HCT116 (cell line): Measurements from ENCODE around the gene CEBPA. TPM values are rescaled to one million over a fixed set of nuclear protein-coding genes. Genes with fewer than 3 reads are reported as not detected.

Experiments
- ATAC-seq: fragments of 200-7000 bp; cut with Tn5 transposase; 2 replicates; pipeline ENCODE4 v1.9.1; 2020; ENCODE audit warnings: mild to moderate bottlenecking, moderate library complexity
- BruUV-seq: library from RNA; stranded (reverse); fragments of 400-500 nt; replicated peaks from 2 replicates; lab custom pipeline; 2021; lab: Mats Ljungman, UMichigan
- CTCF ChIA-PET: fragments of 300-600 bp; sonication (Branson Sonifier 250); formaldehyde crosslinking; loops from one replicate; lab custom pipeline; 2021; ENCODE audit warnings: antibody characterized with exemption; lab: Charles Lee
- POLR2A ChIA-PET: fragments of 300-600, 350-600 bp; sonication (Branson Sonifier 250); formaldehyde crosslinking; loops from one replicate; lab custom pipeline; 2021; ENCODE audit warnings: antibody characterized with exemption; lab: Charles Lee
- RAD21 ChIA-PET, 2 experiments: fragments of 300-600 bp; sonication (Branson Sonifier 250); formaldehyde crosslinking; loops; one replicate each; lab custom pipeline; 2023; ENCODE audit warnings: low total read pairs in 2 of 2; ENCODE audit not compliant: uncharacterized antibody in 2 of 2, unreplicated experiment in 2 of 2, low non-redundant PET in 1 of 2; lab: Charles Lee
- DNase-seq: peaks from one replicate; pipeline ENCODE4 v3.0.0-alpha.2; 2010; ENCODE audit warnings: low read depth, low spot score
- H2AFZ ChIP-seq: fragments of 200-600 bp; shearing (Covaris generic), sonication (generic); 2 replicates; pipeline ENCODE4 v1.6.1; 2017; ENCODE audit warnings: low read depth, mixed run types, mixed read lengths, antibody characterized with exemption, low read length; ENCODE audit not compliant: poor library complexity, severe bottlenecking
- H3K27ac ChIP-seq: 2 replicates; pipeline ENCODE4 v1.5.1; 2012; ENCODE audit warnings: low read depth, low read length
- H3K27me3 ChIP-seq: fragments of 200-600 bp; sonication (generic); 2 replicates; pipeline ENCODE4 v1.6.1; 2016; ENCODE audit warnings: mixed run types, low read length, mixed read lengths; ENCODE audit not compliant: insufficient read depth
- H3K36me3 ChIP-seq, 2 experiments: fragments of 200-500 bp in 1 of 2; fragments of 200-600 bp in 1 of 2; sonication (Bioruptor generic) in 1 of 2; sonication (generic) in 1 of 2; 2 replicates each; pipeline versions ENCODE4 v1.5.1 to v1.6.1; 2014 to 2016; ENCODE audit warnings: low read length in 2 of 2, inconsistent platforms in 1 of 2, mixed read lengths in 1 of 2, mixed run types in 1 of 2; ENCODE audit not compliant: insufficient read depth in 2 of 2, control insufficient read depth in 1 of 2
- H3K4me1 ChIP-seq, 2 experiments: fragments of 200-600 bp in 1 of 2; sonication (generic) in 1 of 2; 2 replicates each; pipeline versions ENCODE4 v1.5.1 to v1.6.1; 2012 to 2017; ENCODE audit warnings: low read length in 2 of 2, inconsistent platforms in 1 of 2, mild to moderate bottlenecking in 1 of 2, mixed read lengths in 1 of 2, mixed run types in 1 of 2, moderate library complexity in 1 of 2; ENCODE audit not compliant: insufficient read depth in 2 of 2, control insufficient read depth in 1 of 2
- H3K4me2 ChIP-seq: fragments of 200-600 bp; sonication (generic); 2 replicates; pipeline ENCODE4 v1.6.1; 2017; ENCODE audit warnings: mixed run types, low read length, mixed read lengths
- H3K4me3 ChIP-seq, 2 experiments: fragments of 200-600 bp in 1 of 2; sonication (generic) in 1 of 2; replicated peaks in 1 of 2; 2 replicates each; pipeline ENCODE4 v1.5.1; 2011 to 2016; ENCODE audit warnings: low read length in 2 of 2, control low read depth in 1 of 2, low read depth in 1 of 2, mild to moderate bottlenecking in 1 of 2, mixed read lengths in 1 of 2, mixed run types in 1 of 2
- H3K79me2 ChIP-seq: fragments of 200-600 bp; sonication (generic); 2 replicates; pipeline ENCODE4 v1.6.1; 2017; ENCODE audit warnings: mild to moderate bottlenecking, mixed run types, low read length, moderate library complexity, mixed read lengths; ENCODE audit not compliant: insufficient read depth
- H3K9ac ChIP-seq: fragments of 200-600 bp; sonication (generic); 2 replicates; pipeline ENCODE4 v1.6.1; 2016; ENCODE audit warnings: low read length, mixed read lengths
- H3K9me2 ChIP-seq: fragments of 200-600 bp; sonication (generic), shearing (Covaris generic); 2 replicates; pipeline ENCODE4 v1.6.1; 2017; ENCODE audit warnings: mixed run types, mild to moderate bottlenecking, moderate library complexity; ENCODE audit not compliant: insufficient read depth
- H3K9me3 ChIP-seq, 2 experiments: fragments of 200-500 bp in 1 of 2; fragments of 200-600 bp in 1 of 2; sonication (Bioruptor generic) in 1 of 2; sonication (generic) in 1 of 2; 2 replicates each; pipeline ENCODE4 v1.6.1; 2014 to 2017; ENCODE audit warnings: low read length in 2 of 2, mixed read lengths in 2 of 2, inconsistent platforms in 1 of 2, low read depth in 1 of 2, mild to moderate bottlenecking in 1 of 2, mixed run types in 1 of 2, moderate library complexity in 1 of 2; ENCODE audit not compliant: control insufficient read depth in 1 of 2, insufficient read depth in 1 of 2
- H4K20me1 ChIP-seq: fragments of 200-600 bp; sonication (generic), shearing (Covaris generic); 2 replicates; pipeline ENCODE4 v1.6.1; 2017; ENCODE audit warnings: mixed run types, mild to moderate bottlenecking, moderate library complexity; ENCODE audit not compliant: insufficient read depth
- CBX3 ChIP-seq: IDR thresholded peaks from 2 replicates; pipeline ENCODE4 v1.6.1; 2012; ENCODE audit warnings: low read depth
- CEBPB ChIP-seq: IDR thresholded peaks from 2 replicates; pipeline ENCODE4 v1.6.1; 2012; ENCODE audit warnings: low read depth
- ELF1 ChIP-seq: IDR thresholded peaks from 2 replicates; pipeline ENCODE4 v1.6.1; 2012; ENCODE audit warnings: low read depth, borderline replicate concordance
- JUND ChIP-seq: IDR thresholded peaks from 2 replicates; pipeline ENCODE4 v1.6.1; 2012
- RAD21 ChIP-seq: IDR thresholded peaks from 2 replicates; pipeline ENCODE4 v1.6.1; 2012; ENCODE audit warnings: low read depth, mild to moderate bottlenecking
- intact Hi-C: fragments of 100-400 bp; cut with micrococcal nuclease; formaldehyde crosslinking; loops from 2 replicates; pipeline ENCODE4 v1.10.0; 2022
- total RNA-seq: library from RNA; stranded (reverse); gene quantifications from one replicate; pipeline ENCODE4 v1.2.1, GENCODE V29; 2021; ENCODE audit not compliant: unreplicated experiment
- TF ChIP-seq, protein P1 (sequence below): IDR thresholded peaks from 2 replicates; pipeline ENCODE4 v1.6.1; 2012; ENCODE audit warnings: low read depth
- TF ChIP-seq, protein P2 (sequence below), 3 experiments: fragments of 200-600 bp in 1 of 3; sonication (generic) in 1 of 3; IDR thresholded peaks in 2 of 3; conservative IDR thresholded peaks in 1 of 3; 2 replicates each; pipeline ENCODE4 v1.5.1; 2012 to 2017; ENCODE audit warnings: low read depth in 2 of 3, low read length in 2 of 3, antibody characterized with exemption in 1 of 3, borderline replicate concordance in 1 of 3, control low read depth in 1 of 3, mild to moderate bottlenecking in 1 of 3, mixed read lengths in 1 of 3, mixed run types in 1 of 3, moderate library complexity in 1 of 3; ENCODE audit not compliant: insufficient read depth in 1 of 3

CEBPA gene
- total RNA-seq, 1 experiment from 2014 or later, result 7.0 TPM

DNA sequence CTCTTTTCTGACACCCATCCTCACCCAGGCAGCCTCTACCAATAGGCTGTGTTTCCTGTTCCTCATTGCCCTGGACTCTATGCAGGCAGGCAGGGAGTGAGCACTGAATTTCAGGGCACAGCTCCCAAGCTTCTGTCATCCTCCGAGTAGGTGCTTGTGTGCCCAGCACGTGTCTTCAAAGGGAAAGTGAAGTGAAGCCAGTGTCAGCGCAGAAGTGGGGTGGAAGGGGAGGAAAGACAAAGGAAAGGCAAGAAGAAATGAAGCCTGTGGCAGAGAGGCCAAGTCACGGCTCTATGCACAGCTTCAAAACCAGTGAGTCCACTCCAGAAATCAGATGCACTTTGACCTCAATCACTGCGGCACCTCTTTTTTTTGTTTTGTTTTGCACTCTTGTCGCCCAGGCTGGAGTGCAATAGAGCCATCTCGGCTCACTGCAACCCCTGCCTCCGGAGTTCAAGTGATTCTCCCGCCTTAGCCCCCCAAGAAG lies 16.9 kb downstream of the CEBPA start:
- H3K4me3 ChIP-seq, result no peak overlapping the region
- H3K9ac ChIP-seq, result no peak overlapping the region
- H3K27ac ChIP-seq, result no peak overlapping the region
- no peak overlapping the region for H2AFZ ChIP-seq
- no peaks in the 10 kb centered on the region for H3K9me2 ChIP-seq
- RAD21 ChIA-PET, result no interaction called here
- intact Hi-C loops, result no loop called here
- no TSS peak for BruUV-seq
- H3K4me1 ChIP-seq, result peaks cover 0 to 19% of the 10 kb centered on the region in 2 experiments; a peak in 2 of 4 replicates
- no peaks in the 10 kb centered on the region for H3K27me3 ChIP-seq
- DNase-seq (no peak), ATAC-seq (no peak)
- no peak overlapping the region for H3K4me2 ChIP-seq
- H4K20me1 ChIP-seq, result no peaks in the 10 kb centered on the region
- CTCF ChIA-PET, result no interaction called here
- no peaks in the 10 kb centered on the region for H3K36me3 ChIP-seq
- no peaks in the 10 kb centered on the region for H3K9me3 ChIP-seq
- POLR2A ChIA-PET, result interaction anchor here (1.4 kb wide), 1 partner anchor 17 kb away, joined by 3 read pairs; the partner anchor contains the start of gene CEBPA
- no peaks in the 10 kb centered on the region for H3K79me2 ChIP-seq
- TF ChIP-seq, protein P1, sequence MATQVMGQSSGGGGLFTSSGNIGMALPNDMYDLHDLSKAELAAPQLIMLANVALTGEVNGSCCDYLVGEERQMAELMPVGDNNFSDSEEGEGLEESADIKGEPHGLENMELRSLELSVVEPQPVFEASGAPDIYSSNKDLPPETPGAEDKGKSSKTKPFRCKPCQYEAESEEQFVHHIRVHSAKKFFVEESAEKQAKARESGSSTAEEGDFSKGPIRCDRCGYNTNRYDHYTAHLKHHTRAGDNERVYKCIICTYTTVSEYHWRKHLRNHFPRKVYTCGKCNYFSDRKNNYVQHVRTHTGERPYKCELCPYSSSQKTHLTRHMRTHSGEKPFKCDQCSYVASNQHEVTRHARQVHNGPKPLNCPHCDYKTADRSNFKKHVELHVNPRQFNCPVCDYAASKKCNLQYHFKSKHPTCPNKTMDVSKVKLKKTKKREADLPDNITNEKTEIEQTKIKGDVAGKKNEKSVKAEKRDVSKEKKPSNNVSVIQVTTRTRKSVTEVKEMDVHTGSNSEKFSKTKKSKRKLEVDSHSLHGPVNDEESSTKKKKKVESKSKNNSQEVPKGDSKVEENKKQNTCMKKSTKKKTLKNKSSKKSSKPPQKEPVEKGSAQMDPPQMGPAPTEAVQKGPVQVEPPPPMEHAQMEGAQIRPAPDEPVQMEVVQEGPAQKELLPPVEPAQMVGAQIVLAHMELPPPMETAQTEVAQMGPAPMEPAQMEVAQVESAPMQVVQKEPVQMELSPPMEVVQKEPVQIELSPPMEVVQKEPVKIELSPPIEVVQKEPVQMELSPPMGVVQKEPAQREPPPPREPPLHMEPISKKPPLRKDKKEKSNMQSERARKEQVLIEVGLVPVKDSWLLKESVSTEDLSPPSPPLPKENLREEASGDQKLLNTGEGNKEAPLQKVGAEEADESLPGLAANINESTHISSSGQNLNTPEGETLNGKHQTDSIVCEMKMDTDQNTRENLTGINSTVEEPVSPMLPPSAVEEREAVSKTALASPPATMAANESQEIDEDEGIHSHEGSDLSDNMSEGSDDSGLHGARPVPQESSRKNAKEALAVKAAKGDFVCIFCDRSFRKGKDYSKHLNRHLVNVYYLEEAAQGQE, result no peak
- TF ChIP-seq ELF1 (no peak), JUND (no peak), RAD21 (no peak), CBX3 (no peak), CEBPB (no peak)
- TF ChIP-seq, protein P2, sequence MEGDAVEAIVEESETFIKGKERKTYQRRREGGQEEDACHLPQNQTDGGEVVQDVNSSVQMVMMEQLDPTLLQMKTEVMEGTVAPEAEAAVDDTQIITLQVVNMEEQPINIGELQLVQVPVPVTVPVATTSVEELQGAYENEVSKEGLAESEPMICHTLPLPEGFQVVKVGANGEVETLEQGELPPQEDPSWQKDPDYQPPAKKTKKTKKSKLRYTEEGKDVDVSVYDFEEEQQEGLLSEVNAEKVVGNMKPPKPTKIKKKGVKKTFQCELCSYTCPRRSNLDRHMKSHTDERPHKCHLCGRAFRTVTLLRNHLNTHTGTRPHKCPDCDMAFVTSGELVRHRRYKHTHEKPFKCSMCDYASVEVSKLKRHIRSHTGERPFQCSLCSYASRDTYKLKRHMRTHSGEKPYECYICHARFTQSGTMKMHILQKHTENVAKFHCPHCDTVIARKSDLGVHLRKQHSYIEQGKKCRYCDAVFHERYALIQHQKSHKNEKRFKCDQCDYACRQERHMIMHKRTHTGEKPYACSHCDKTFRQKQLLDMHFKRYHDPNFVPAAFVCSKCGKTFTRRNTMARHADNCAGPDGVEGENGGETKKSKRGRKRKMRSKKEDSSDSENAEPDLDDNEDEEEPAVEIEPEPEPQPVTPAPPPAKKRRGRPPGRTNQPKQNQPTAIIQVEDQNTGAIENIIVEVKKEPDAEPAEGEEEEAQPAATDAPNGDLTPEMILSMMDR (IDR thresholded peaks at IDR 0.05 in 2 of 3, conservative IDR thresholded peaks at IDR 0.05 in 1 of 3; ENCODE audit: borderline replicate concordance in 1 of 3, insufficient read depth in 1 of 3, low read depth in 2 of 3, low read length in 2 of 3), result no peak
- TF ChIP-seq, all 23 proteins: peak for 0
